ENCODE data around the gene SORCS2.

The SORCS2 gene

GRCh38 chr4:7377223-7377865 lies 185.0 kb downstream of the SORCS2 start:
- FAIRE-seq = no peak

GRCh38 chr4:7379186-7379585 lies 186.8 kb downstream of the SORCS2 start:
- FAIRE-seq (no peak), DNase-seq (ENCODE audit: extremely low spot score, insufficient read length, low read depth) (no peak)

More at GRCh38 chr4:7377223-7377865, 185.0 kb downstream of the SORCS2 start:
- DNase-seq (ENCODE audit: extremely low spot score, insufficient read length, low read depth) = no peak

- FAIRE-seq = no peak
- no peak for DNase-seq (ENCODE audit: extremely low spot score, insufficient read length, low read depth)
Observed at GRCh38 chr4:7379719-7380118, 187.4 kb downstream of the SORCS2 start.

GRCh38 chr4:7381221-7381889 lies 189.0 kb downstream of the SORCS2 start:
- FAIRE-seq (no peak), DNase-seq (ENCODE audit: extremely low spot score, insufficient read length, low read depth) (no peak)

GRCh38 chr4:7381890-7382633 lies 189.7 kb downstream of the SORCS2 start:
- no peak for DNase-seq (ENCODE audit: extremely low spot score, insufficient read length, low read depth)
- FAIRE-seq = no peak

GRCh38 chr4:7382634-7383014 lies 190.3 kb downstream of the SORCS2 start:
- no peak for DNase-seq (ENCODE audit: extremely low spot score, insufficient read length, low read depth)
- FAIRE-seq = no peak

- DNase-seq (ENCODE audit: extremely low spot score, insufficient read length, low read depth) (no peak), FAIRE-seq (no peak)
Observed at GRCh38 chr4:7383266-7383665, 190.9 kb downstream of the SORCS2 start.

- no peak for FAIRE-seq
- DNase-seq (ENCODE audit: extremely low spot score, insufficient read length, low read depth) = no peak
Observed at GRCh38 chr4:7384003-7384928, 191.9 kb downstream of the SORCS2 start.

GRCh38 chr4:7384929-7385890 lies 192.9 kb downstream of the SORCS2 start:
- FAIRE-seq (no peak), DNase-seq (ENCODE audit: extremely low spot score, insufficient read length, low read depth) (no peak)

- DNase-seq (ENCODE audit: extremely low spot score, insufficient read length, low read depth) = no peak
- FAIRE-seq = no peak
Observed at GRCh38 chr4:7387925-7388324, 195.6 kb downstream of the SORCS2 start.

- no peak for DNase-seq (ENCODE audit: extremely low spot score, insufficient read length, low read depth)
- no peak for FAIRE-seq
Observed at GRCh38 chr4:7388627-7389026, 196.3 kb downstream of the SORCS2 start.

- DNase-seq (ENCODE audit: extremely low spot score, insufficient read length, low read depth) (no peak), FAIRE-seq (no peak)
Observed at GRCh38 chr4:7389101-7389701, 196.9 kb downstream of the SORCS2 start.

- DNase-seq (ENCODE audit: extremely low spot score, insufficient read length, low read depth) (no peak), FAIRE-seq (no peak)
Observed at GRCh38 chr4:7389719-7390118, 197.4 kb downstream of the SORCS2 start.

GRCh38 chr4:7390336-7390735 lies 198.0 kb downstream of the SORCS2 start:
- no peak for DNase-seq (ENCODE audit: extremely low spot score, insufficient read length, low read depth)
- FAIRE-seq = no peak

GRCh38 chr4:7390906-7391636 lies 198.7 kb downstream of the SORCS2 start:
- FAIRE-seq (no peak), DNase-seq (ENCODE audit: extremely low spot score, insufficient read length, low read depth) (no peak)

- FAIRE-seq (no peak), DNase-seq (ENCODE audit: extremely low spot score, insufficient read length, low read depth) (no peak)
Observed at GRCh38 chr4:7391637-7392437, 199.5 kb downstream of the SORCS2 start.
